ENCODE results near the gene KIF21B.

Gene KIF21B, protein sequence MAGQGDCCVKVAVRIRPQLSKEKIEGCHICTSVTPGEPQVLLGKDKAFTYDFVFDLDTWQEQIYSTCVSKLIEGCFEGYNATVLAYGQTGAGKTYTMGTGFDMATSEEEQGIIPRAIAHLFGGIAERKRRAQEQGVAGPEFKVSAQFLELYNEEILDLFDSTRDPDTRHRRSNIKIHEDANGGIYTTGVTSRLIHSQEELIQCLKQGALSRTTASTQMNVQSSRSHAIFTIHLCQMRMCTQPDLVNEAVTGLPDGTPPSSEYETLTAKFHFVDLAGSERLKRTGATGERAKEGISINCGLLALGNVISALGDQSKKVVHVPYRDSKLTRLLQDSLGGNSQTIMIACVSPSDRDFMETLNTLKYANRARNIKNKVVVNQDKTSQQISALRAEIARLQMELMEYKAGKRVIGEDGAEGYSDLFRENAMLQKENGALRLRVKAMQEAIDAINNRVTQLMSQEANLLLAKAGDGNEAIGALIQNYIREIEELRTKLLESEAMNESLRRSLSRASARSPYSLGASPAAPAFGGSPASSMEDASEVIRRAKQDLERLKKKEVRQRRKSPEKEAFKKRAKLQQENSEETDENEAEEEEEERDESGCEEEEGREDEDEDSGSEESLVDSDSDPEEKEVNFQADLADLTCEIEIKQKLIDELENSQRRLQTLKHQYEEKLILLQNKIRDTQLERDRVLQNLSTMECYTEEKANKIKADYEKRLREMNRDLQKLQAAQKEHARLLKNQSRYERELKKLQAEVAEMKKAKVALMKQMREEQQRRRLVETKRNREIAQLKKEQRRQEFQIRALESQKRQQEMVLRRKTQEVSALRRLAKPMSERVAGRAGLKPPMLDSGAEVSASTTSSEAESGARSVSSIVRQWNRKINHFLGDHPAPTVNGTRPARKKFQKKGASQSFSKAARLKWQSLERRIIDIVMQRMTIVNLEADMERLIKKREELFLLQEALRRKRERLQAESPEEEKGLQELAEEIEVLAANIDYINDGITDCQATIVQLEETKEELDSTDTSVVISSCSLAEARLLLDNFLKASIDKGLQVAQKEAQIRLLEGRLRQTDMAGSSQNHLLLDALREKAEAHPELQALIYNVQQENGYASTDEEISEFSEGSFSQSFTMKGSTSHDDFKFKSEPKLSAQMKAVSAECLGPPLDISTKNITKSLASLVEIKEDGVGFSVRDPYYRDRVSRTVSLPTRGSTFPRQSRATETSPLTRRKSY (N-terminal part only)

DNA sequence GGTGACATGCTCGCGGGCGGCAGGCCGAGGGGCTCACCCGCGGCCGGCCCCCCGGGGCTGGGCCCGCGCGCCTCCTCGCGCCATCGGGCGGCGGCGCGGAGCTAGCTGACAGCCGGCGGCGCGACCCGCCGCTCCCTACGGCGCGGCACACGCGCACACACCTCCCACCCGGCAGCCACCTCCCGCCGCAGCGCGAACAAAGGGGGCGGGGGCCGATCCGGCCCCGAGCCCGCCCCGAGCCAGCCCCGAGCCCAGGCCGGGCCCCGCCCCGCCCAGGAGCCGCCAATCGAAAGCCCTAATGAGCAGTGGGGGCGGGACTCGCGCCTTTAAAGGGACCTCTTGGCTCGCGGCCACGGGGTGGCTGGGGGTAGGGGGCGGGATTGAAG, at the start of gene KIF21B:
KIF21B (minus strand) TSS at position 198 of the 386 bp plus-strand sequence. CDS start 331 bp downstream, outside the sequence.
- TF ChIP-seq, protein P1, sequence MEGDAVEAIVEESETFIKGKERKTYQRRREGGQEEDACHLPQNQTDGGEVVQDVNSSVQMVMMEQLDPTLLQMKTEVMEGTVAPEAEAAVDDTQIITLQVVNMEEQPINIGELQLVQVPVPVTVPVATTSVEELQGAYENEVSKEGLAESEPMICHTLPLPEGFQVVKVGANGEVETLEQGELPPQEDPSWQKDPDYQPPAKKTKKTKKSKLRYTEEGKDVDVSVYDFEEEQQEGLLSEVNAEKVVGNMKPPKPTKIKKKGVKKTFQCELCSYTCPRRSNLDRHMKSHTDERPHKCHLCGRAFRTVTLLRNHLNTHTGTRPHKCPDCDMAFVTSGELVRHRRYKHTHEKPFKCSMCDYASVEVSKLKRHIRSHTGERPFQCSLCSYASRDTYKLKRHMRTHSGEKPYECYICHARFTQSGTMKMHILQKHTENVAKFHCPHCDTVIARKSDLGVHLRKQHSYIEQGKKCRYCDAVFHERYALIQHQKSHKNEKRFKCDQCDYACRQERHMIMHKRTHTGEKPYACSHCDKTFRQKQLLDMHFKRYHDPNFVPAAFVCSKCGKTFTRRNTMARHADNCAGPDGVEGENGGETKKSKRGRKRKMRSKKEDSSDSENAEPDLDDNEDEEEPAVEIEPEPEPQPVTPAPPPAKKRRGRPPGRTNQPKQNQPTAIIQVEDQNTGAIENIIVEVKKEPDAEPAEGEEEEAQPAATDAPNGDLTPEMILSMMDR (IDR thresholded peaks at IDR 0.05), result no peak

DNA sequence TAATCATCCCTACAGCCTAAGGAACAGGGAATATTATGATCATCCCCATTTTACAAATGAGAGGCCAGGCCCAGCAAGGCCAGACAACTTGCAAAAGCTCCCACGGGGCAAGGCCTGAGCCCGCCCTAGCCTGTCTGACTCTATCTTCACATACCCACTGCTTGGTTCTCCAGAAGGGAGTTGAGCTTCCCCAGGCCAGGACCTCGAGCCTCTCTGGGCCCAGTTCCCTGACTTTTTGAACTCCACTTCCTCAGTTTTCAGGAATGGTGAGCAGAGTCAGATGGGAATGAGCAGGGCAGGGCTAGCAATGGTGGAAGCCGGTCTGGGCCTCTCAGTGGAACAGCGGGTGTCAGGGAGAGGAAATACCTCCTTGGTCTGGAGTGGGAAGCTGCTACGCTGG, 49.4 kb upstream of the KIF21B start:
- TF ChIP-seq, protein P1 (IDR thresholded peaks at IDR 0.05), result no peak

DNA sequence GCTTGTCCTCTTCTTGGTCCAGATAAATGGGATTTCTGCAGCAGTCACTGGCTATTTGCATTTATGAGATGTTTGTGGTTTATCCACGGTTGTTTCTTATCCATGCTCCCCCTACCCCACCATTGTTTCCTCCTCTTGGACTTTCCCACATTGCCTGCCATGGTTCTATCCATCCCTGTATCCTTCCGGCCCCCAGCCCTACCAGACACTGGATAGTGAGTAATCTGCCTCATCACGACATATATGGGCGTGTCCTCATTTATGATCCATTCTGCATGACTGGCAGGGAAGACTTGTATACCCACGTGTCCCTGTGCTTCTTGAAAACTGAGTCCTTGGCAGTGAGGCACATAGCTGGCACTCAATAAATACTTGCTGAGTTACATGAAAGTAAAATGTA, 48.6 kb upstream of the KIF21B start:
- TF ChIP-seq, protein P1 (IDR thresholded peaks at IDR 0.05), result no peak

DNA sequence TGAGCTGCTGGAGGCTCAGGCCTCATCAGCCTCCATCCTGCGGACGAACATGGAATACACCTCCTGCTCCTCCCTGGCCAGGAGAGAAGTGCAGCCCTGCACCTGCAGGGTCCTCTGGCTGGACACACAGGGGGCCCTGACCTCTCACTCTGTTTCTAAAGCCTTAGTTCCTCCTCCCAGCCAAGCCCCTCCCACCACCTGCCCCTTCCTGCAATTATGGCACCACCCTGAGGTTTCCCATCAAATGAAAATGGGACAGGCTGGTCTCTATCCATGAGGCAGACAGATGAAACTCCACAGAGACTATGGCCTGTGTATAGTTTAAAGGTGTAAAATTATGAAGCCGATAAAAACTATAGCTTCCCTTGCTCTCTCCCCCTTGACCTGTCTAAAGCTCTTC, 46.1 kb upstream of the KIF21B start:
- TF ChIP-seq, protein P1 (IDR thresholded peaks at IDR 0.05), result no peak

DNA sequence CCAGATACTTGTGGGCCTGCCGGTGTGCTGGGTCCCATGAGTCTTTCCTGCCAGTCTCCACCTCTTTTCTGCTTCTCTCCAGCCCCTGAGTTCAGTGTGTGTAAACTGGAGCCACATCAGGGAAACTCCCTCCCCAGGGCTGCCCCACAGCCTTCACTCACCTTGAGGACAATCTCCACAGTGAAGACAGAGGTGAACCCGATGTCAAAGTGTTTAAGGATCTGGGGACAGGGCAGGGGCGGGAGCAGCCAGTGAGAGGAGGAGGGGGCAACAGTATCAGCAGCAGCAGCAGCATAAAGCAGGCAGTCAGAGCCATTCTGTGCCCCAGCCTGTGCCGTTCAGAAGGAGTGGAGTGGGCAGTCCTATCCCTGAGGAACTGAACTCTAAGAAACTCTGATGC, 45.5 kb upstream of the KIF21B start:
- TF ChIP-seq, protein P1 (IDR thresholded peaks at IDR 0.05), result no peak

DNA sequence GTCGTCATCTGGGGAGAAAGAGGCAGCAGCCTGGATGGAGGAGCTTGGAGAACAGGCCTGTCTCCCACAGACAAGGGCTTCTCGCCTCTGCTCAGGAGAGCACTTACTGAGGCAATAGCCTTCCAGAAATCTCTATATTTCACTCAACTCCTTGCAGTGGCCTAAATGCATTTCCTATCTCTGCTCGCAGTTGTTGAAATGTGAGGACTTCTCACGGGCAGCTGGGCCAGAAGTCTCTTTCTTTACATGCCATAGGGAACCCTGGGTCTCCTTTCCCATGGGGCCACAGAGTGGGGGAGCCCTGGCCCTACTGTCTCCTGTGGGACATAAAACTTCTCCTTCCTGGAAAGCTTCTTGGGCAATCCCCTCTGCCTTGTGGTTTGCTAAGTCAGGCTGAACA, 43.5 kb upstream of the KIF21B start:
- TF ChIP-seq, protein P1 (IDR thresholded peaks at IDR 0.05), result no peak

DNA sequence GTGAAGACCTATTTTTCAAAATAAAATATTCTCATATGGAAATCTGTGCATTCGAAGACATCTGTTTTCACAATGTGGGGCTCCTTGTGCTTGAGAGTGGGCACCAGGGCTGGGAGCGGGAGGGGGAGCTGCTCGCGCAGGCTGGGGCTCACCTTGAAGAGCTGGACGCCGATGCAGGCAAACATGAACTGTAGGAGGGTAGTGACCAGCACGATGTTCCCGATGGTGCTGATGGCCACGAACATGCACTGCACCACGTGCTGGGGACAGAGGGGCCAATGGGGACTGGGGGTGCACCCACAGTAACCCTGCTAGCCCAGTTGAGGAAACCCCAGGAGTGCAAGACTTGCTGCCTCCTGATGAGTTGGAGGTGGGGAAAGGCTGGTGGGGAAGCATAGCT, 42.2 kb upstream of the KIF21B start:
- TF ChIP-seq, protein P1 (IDR thresholded peaks at IDR 0.05), result no peak
